T-helper 2 cell treated with Interferon-gamma antibody and Interleukin-4, amounts not matched to agents 5 μg/mL and 100 μg/mL, for 36 hours (primary cell): ENCODE measurements around the gene PCBP3.
"Not testable (repeated sequence)": the region's sequence is repeated elsewhere in the genome, so short reads cannot be mapped to it uniquely, and the experiment has no call there.

Experiments
- DNase-seq: peaks from one replicate; pipeline ENCODE4 v3.0.0; 2021; ENCODE audit warnings: low spot score
- H3K27ac Mint-ChIP-seq: one replicate; pipeline ENCODE4 v1.8.0; 2021; ENCODE audit warnings: mild to moderate bottlenecking, mixed read lengths
- H3K27me3 Mint-ChIP-seq: one replicate; pipeline ENCODE4 v1.8.0; 2021; ENCODE audit warnings: low read depth, mixed read lengths
- H3K36me3 Mint-ChIP-seq: one replicate; pipeline ENCODE4 v1.8.0; 2021; ENCODE audit warnings: low read depth, mixed read lengths
- H3K4me1 Mint-ChIP-seq: one replicate; pipeline ENCODE4 v1.8.0; 2021; ENCODE audit warnings: low read depth, mixed read lengths
- H3K4me3 Mint-ChIP-seq: one replicate; pipeline ENCODE4 v1.8.0; 2022; ENCODE audit warnings: mild to moderate bottlenecking, moderate library complexity, mixed read lengths
- H3K9me3 Mint-ChIP-seq: one replicate; pipeline ENCODE4 v1.8.0; 2021; ENCODE audit warnings: mixed read lengths

Gene PCBP3

DNA sequence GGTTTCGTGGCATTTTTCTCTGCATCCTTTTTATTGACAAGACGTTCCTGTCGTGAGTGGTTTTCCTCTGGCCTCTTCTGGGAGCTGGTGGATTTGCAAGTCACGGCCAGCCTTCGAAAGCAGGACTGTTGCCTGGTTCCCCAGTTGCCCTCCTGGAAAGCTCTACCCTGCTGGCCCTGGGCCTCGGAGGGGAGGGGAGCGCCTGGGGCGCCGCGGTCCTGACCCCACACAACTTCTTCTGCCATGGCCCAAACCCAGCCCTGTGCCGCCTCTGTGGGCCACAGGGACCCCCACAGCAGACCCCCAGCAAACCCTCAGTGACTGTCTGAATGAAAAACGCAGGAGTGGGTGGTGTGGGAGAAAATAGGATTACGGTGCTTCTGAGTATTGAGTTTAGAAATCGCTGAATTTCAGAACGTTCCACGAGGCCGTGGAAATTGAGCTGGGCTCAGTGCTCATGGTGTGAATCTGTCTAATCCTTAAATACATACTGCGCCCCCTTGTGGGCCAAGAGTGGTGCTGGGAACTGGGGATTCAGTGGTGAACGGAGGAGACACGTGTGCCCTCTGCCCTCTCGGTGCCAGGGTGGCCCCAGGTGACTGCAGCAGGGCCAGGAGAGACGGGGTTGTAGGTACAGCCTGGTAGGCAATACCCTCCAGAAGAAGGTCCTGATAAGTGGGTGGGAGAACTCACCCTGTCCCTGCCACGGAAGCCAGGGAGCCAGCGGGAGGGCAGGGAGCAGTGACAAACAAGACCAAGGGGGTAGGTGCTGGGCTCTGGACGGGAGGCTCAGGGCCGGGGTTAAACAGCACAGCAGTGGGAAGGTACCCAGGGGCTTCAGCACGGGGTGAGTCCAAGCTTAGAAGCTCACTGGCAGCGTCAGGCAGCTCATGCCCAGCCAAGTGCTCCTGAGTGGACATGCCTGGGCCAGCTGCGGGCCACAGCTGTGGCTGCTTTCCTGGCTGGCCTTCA lies 236.9 kb downstream of the PCBP3 start:
- H3K27me3 Mint-ChIP-seq = peaks cover 4% of the 10 kb centered on the region

DNA sequence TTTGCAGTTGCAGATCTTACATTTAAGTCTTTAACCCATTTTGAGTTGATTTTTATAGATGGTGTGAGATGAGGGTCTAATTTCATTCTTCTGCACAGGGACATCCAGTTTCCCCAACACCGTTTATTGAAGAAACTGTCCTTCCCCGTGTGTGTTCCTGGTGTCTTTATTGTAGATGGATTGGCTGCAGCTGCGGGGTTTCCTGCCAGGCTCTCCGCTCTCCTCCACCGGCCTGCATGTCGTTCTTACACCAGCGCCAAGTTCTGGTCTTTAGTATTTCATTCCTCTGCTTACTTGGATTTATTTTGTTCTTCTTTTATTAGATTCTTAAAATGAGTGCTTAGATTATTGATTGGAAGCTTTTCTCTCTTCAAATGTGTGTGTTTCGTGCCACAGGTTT lies 239.1 kb downstream of the PCBP3 start:
- Mint-ChIP-seq H3K4me1 (peaks cover 33% of the 10 kb centered on the region), H3K4me3 (no peak overlapping the region), H3K27ac (no peak overlapping the region)

More for the DNA sequence above, 236.9 kb downstream of the PCBP3 start:
- DNase-seq = peak; percentile 44
- Mint-ChIP-seq H3K4me3 (no peak overlapping the region), H3K4me1 (peaks cover 17% of the 10 kb centered on the region), H3K27ac (peak overlapping the region; percentile 13), H3K9me3 (peaks cover 2% of the 10 kb centered on the region), H3K36me3 (no peaks in the 10 kb centered on the region)

DNA sequence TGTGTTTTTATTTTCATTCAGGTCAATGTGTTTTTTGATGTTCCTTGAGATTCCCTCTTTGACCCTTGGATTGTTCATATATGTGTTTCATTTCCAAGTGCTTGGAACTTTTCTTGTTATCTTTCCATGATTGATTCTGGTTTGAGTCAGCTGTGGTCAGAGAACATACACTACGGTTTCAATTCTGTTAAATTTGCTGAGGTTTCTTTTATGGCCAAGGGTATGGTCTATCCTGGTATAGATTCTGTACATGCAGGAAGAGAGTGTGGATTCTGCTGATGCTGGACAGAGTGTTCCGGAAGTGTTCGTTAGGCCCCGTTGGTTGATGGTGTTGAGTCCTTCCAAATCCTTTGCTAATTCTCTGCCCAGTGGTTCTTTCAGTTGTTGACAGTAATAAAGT lies 239.6 kb downstream of the PCBP3 start:
- Mint-ChIP-seq H3K36me3 (peaks cover 4% of the 10 kb centered on the region), H3K9me3 (peaks cover 5% of the 10 kb centered on the region), H3K4me3 (no peak overlapping the region), H3K4me1 (peaks cover 33% of the 10 kb centered on the region), H3K27ac (no peak overlapping the region), H3K27me3 (peaks cover 4% of the 10 kb centered on the region)
- no peak for DNase-seq

More for the DNA sequence above, 239.1 kb downstream of the PCBP3 start:
- Mint-ChIP-seq H3K9me3 (peaks cover 5% of the 10 kb centered on the region), H3K27me3 (peaks cover 4% of the 10 kb centered on the region), H3K36me3 (peaks cover 4% of the 10 kb centered on the region)
- no peak for DNase-seq

DNA sequence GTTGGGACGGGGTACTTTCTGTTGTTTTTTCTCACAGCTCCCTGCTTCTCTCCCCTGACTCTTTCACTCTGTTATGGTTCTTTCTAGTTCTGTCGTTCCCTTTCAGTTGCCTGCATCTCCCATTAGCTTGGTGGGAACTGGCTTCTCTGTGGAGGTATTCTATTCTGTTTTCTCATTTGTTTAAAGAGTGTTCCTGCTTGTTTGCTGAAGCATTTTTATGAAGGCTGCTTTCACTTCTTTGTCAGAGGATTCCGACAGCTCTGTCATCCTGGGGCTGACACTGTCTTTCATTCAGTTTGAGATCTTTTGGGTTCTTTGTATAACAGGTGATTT lies 242.0 kb downstream of the PCBP3 start:
- H3K4me3 Mint-ChIP-seq = peak overlapping the region; percentile 37
- H3K4me1 Mint-ChIP-seq = peaks cover 39% of the 10 kb centered on the region
- peaks cover 5% of the 10 kb centered on the region for H3K9me3 Mint-ChIP-seq
- H3K36me3 Mint-ChIP-seq = peaks cover 4% of the 10 kb centered on the region
- no peak for DNase-seq
- H3K27me3 Mint-ChIP-seq = peaks cover 16% of the 10 kb centered on the region
- H3K27ac Mint-ChIP-seq = peak overlapping the region; percentile 80

DNA sequence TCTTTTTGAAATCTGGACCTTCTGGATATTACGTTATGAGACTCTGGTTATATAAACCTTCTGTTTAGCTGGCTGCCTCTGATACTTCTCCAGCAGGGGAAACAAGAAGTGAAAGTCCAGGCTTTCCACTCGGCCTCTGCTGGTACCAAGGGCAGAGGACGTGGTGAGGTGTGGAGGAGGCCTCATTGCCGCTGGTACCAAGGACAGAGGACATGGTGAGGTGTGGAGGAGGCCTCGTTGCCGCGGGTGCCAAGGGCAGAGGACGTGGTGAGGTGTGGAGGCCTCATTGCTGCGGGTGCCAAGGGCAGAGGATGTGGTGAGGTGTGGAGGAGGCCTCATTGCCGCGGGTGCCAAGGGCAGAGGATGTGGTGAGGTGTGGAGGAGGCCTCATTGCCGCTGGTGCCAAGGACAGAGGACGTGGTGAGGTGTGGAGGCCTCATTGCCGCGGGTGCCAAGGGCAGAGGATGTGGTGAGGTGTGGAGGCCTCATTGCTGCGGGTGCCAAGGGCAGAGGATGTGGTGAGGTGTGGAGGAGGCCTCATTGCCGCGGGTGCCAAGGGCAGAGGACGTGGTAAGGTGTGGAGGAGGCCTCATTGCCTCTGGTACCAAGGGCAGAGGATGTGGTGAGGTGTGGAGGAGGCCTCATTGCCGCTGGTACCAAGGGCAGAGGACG lies 242.5 kb downstream of the PCBP3 start:
- H3K9me3 Mint-ChIP-seq, H3K36me3 Mint-ChIP-seq: not testable (repeated sequence)
- H3K27ac Mint-ChIP-seq = peak overlapping the region; percentile 80
- H3K27me3 Mint-ChIP-seq = peaks cover 20% of the 10 kb centered on the region
- H3K4me3 Mint-ChIP-seq = peak overlapping the region; percentile 37
- peaks cover 38% of the 10 kb centered on the region for H3K4me1 Mint-ChIP-seq
- peak; percentile 51 for DNase-seq

DNA sequence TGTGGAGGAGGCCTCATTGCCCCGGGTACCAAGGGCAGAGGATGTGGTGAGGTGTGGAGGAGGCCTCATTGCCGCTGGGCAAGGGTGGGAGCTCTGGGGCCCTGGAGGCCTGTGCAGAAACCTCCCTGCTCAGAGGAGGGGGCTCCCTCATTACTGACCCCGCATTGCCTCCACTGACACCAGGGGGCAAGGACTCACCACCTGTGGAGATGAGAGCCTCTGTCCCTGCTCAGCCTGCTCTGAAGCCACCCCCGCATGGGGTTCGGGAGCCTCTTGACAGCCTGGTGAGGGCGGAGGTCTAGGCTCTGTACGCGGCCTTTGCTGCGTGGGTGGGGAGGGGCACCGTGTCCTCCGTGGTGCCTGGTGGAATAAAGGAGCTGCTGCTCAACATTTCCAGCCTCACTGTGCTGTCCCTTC lies 243.1 kb downstream of the PCBP3 start:
- H3K4me1 Mint-ChIP-seq = peaks cover 38% of the 10 kb centered on the region
- H3K27ac Mint-ChIP-seq = peak overlapping the region; percentile 64
- H3K9me3 Mint-ChIP-seq = peaks cover 5% of the 10 kb centered on the region
- peak overlapping the region; percentile 37 for H3K4me3 Mint-ChIP-seq
- peaks cover 4% of the 10 kb centered on the region for H3K36me3 Mint-ChIP-seq
- peaks cover 22% of the 10 kb centered on the region for H3K27me3 Mint-ChIP-seq
- DNase-seq = peak; percentile 27

DNA sequence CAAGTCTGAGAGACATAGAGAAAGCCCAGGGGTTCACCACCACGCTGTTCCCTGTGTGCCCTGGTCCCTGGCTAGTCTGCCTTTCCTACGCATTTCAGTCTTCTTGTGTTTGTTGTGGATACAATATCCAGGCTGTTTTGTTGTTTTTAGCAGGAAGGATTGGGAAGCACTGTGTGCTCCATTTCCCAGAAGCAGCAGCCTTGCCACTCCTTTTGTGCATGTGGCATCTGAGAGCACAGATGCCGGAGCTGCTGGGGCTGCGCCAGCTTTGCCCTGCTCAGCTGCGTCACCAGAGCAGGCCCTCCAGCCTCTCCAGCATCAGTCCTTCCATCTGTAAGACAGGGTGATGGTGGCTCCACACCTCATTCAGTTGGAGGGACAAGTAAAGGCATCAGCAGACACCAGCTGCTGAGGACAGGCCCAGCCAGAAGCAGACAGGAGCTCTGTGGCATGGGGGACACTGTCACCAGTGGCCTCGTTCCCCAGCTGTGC lies 243.6 kb downstream of the PCBP3 start:
- Mint-ChIP-seq H3K9me3 (peaks cover 5% of the 10 kb centered on the region), H3K4me1 (peaks cover 44% of the 10 kb centered on the region), H3K4me3 (peak overlapping the region; percentile 40), H3K27ac (peak overlapping the region; percentile 64), H3K36me3 (peaks cover 4% of the 10 kb centered on the region), H3K27me3 (peaks cover 22% of the 10 kb centered on the region)
- no peak for DNase-seq

DNA sequence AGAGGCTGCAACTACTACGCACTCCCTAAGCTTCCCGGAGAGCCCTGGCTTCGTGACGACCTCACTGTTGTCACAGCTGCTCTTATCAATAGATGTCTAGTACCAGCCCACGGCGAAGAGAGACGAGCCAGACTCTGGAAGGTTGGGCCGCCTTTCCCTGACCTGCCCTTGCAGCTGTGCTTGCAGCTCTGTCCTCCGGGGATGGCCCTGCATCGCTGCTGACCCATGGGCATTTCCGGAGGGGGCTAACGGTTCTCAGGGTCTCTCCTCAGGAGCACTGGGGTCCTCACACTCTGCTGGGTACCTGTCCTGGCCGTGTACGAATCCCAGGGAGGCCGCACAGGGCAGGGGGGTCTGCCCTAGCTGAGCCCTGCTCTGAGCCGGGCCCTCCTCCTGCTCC lies 244.3 kb downstream of the PCBP3 start:
- H3K36me3 Mint-ChIP-seq = peaks cover 4% of the 10 kb centered on the region
- H3K4me3 Mint-ChIP-seq = no peak overlapping the region
- H3K27me3 Mint-ChIP-seq = peaks cover 22% of the 10 kb centered on the region
- peaks cover 44% of the 10 kb centered on the region for H3K4me1 Mint-ChIP-seq
- no peak for DNase-seq
- H3K27ac Mint-ChIP-seq = no peak overlapping the region
- H3K9me3 Mint-ChIP-seq = peaks cover 5% of the 10 kb centered on the region

DNA sequence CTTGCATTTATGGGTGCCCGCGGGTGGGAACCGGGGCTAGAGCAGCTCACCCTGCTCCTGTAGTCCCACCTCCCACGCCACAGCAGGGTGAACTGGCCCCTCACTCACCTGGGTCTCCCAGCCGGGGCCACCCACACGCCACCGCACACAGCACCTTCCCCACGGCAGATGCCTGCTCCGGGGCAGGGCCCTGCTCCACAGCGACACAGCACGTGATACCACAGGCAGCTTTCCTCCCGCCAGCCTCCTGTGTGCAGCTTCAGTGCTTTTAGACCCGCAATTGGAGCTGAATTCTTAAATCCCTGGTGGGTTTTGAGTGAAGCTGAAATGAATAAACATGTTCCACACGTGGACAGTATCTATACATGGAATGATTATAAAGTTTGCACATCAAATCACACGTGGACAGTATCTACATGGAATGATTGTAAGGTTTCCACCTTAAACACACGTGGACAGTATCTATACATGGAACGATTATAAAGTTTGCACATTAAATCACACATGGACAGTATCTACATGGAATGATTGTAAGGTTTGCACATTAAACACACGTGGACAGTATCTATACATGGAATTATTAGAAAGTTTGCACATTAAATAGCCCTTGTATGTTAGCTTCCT lies 245.0 kb downstream of the PCBP3 start:
- DNase-seq = no peak
- peaks cover 5% of the 10 kb centered on the region for H3K9me3 Mint-ChIP-seq
- H3K27ac Mint-ChIP-seq = no peak overlapping the region
- no peak overlapping the region for H3K4me3 Mint-ChIP-seq
- peaks cover 4% of the 10 kb centered on the region for H3K36me3 Mint-ChIP-seq
- H3K27me3 Mint-ChIP-seq = peaks cover 22% of the 10 kb centered on the region
- peaks cover 44% of the 10 kb centered on the region for H3K4me1 Mint-ChIP-seq

DNA sequence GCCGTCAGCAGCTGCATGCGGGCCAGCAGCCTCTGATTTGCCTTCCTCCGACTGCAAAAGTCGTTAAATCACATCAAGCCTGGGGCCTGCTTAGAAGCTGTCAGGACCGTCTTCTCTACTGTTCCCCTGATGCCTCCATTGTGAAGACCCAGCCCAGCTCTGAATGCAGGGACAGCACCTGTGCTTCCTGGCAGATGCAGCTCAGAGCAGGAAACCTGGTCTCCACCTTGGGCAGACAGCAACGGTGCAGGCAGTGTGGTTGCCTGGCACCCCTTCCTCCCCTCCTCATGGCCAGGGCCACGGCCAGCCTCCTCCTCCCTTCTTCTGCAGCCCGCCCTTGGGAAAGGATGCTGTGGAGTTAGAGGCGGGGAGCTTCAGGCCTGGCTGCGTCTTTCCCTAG lies 245.7 kb downstream of the PCBP3 start:
- Mint-ChIP-seq H3K36me3 (peaks cover 4% of the 10 kb centered on the region), H3K27me3 (peaks cover 22% of the 10 kb centered on the region), H3K4me1 (peaks cover 42% of the 10 kb centered on the region), H3K4me3 (no peak overlapping the region), H3K9me3 (peaks cover 5% of the 10 kb centered on the region), H3K27ac (no peak overlapping the region)
- DNase-seq = no peak

DNA sequence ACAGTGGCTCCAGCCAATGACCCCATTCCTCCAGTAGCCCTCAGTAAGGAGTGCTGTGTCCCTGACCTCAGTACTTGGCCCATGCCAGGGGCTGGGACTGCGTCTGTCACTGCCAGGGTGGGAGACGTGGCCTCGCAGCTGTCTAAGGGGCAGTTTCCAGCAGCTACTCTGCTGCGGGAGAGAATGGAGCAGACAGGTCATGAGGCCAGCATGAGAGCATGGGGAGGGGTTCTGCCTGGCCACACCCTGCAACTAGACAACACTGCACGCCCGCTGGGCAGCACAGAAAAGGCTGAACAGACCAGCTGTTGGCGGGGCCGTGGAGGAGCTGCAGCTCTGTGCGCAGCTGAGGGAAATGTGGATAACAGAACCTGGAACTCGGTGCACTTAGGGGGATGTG lies 246.4 kb downstream of the PCBP3 start:
- no peak for DNase-seq
- peaks cover 38% of the 10 kb centered on the region for H3K4me1 Mint-ChIP-seq
- no peak overlapping the region for H3K4me3 Mint-ChIP-seq
- peaks cover 22% of the 10 kb centered on the region for H3K27me3 Mint-ChIP-seq
- peaks cover 4% of the 10 kb centered on the region for H3K36me3 Mint-ChIP-seq
- no peak overlapping the region for H3K27ac Mint-ChIP-seq
- peaks cover 5% of the 10 kb centered on the region for H3K9me3 Mint-ChIP-seq

DNA sequence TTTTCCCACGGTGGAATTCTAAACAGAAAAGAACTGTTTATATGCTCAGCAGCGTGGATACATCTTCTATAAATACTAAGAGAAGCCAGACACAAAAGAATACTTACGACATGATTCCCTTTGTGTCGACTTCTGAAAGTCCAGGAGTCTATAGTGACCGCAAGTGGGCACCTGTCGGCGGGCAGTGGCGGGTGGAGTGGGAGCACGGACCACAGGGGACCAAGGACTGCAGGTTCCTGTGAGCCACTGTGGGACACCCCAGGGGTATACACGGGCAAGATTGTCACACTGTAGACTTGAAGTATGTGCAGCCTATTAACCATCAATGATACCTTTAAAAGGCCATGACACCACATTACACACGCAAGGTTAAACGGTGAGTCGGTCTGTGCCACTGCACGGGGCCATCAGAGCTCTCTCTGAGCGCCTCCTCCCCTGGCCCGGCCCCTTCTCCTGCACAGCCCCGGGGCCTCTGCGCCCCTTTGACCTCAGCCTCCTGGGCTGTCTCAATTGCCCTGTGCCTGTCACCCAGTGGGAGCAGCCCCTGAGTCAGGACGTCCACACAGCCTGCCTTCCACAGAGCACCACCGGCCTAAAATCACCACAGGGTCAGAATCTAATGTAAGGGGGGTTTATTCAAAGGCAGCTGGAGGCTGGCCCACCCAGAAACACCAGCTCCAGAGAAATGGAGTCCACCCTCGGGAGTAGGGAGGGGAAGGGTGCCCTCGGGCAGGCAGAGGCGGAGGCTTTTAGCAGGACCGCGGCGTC lies 248.0 kb downstream of the PCBP3 start:
- Mint-ChIP-seq H3K9me3 (no peaks in the 10 kb centered on the region), H3K36me3 (no peaks in the 10 kb centered on the region), H3K27me3 (peaks cover 22% of the 10 kb centered on the region), H3K27ac (peak overlapping the region; percentile 15), H3K4me1 (peaks cover 25% of the 10 kb centered on the region), H3K4me3 (peak overlapping the region; percentile 38)
- no peak for DNase-seq

DNA sequence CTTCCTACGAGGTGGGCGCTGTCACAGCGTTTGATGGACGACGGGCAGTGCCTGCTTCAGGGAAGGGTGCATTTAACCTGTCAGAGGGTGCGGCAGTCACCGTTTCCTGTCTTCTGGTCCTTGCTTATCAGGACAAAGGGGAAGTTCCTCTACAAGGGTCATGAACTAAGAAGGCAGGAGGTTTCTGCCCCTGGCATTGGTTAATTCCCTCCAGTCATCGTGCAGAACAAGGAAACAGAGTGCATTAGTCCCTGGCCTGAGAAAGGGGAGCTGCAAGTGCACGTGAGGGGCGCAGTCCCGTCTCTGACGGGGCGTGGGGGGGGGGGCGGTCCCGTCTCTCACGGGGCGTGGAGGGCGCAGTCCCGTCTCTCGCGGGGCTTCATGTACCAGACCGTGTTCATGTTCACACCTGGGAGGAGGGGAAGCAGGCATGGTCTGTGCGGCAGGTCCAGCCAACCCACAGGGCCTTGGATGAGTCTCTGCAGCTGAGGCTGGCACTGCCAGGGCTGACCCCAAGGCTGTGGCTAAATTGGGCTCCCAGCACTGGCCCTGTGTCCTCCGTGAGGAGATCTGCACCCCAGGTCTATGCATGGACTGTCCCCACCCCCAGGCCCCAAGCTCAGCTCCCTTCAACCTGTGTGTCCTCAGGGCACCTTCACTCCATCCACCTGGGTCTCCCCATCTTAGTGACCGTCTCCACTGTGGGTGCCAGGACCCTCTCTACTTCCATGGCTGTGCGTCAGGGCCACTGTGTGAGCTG lies 248.8 kb downstream of the PCBP3 start:
- Mint-ChIP-seq H3K36me3 (no peaks in the 10 kb centered on the region), H3K9me3 (no peaks in the 10 kb centered on the region), H3K27ac (peak overlapping the region; percentile 76), H3K4me1 (peaks cover 19% of the 10 kb centered on the region), H3K27me3 (peaks cover 22% of the 10 kb centered on the region), H3K4me3 (peak overlapping the region; percentile 44)
- DNase-seq = no peak
